Heart left ventricle (tissue), 16 donors: ENCODE data around the gene PLAA. TPM values are rescaled to one million over a fixed set of nuclear protein-coding genes. Genes with fewer than 3 reads are reported as not detected.
A peak's percentile ranks its signal among the peaks of the same experiment; 100 is the strongest.

Experiments
- ATAC-seq, 4 donors: fragments of 200-7000 bp; cut with Tn5 transposase; one replicate each; pipeline ENCODE4 v1.9.1; 2020 to 2022; ENCODE audit warnings: moderate library complexity in 4 of 4, mild to moderate bottlenecking in 3 of 4, moderate number of reproducible peaks in 1 of 4
- DNase-seq, 5 donors: peaks; one replicate each; pipeline ENCODE4 v3.0.0-alpha.2; 2020
- H3K27ac ChIP-seq, 12 donors: fragments of 200-600 bp; sonication (generic) in 4 of 12; one replicate each; pipeline versions ENCODE4 v1.5.0 to v1.8.0; 2016 to 2022; ENCODE audit warnings: mild to moderate bottlenecking in 2 of 12
- H3K27me3 ChIP-seq, 9 donors: fragments of 200-600 bp; sonication (generic) in 2 of 9; one replicate each; pipeline versions ENCODE4 v1.5.1 to v1.8.0; 2016 to 2022; ENCODE audit warnings: mild to moderate bottlenecking in 3 of 9
- H3K36me3 ChIP-seq, 9 donors: fragments of 200-600 bp; sonication (generic) in 2 of 9; one replicate each; pipeline versions ENCODE4 v1.5.0 to v1.8.0; 2018 to 2022; ENCODE audit warnings: mild to moderate bottlenecking in 2 of 9
- H3K4me1 ChIP-seq, 12 donors: fragments of 200-600 bp; sonication (generic) in 4 of 12; one replicate each; pipeline versions ENCODE4 v1.5.0 to v1.8.0; 2016 to 2022; ENCODE audit warnings: mild to moderate bottlenecking in 3 of 12
- H3K4me3 ChIP-seq, 12 donors: fragments of 200-600 bp; sonication (generic) in 4 of 12; one replicate each; pipeline versions ENCODE4 v1.5.0 to v1.8.0; 2017 to 2022; ENCODE audit warnings: mild to moderate bottlenecking in 9 of 12, moderate library complexity in 4 of 12
- H3K9me3 ChIP-seq, 12 donors: fragments of 200-600 bp; sonication (generic) in 4 of 12; one replicate each; pipeline versions ENCODE4 v1.5.0 to v1.8.0; 2016 to 2022; ENCODE audit warnings: mild to moderate bottlenecking in 1 of 12
- POLR2A ChIP-seq, 2 donors: fragments of 450-650 bp; IDR thresholded peaks; one replicate each; pipeline ENCODE4 v1.6.1; 2017; ENCODE audit warnings: antibody characterized with exemption in 2 of 2, mild to moderate bottlenecking in 2 of 2, moderate library complexity in 2 of 2
- WGBS, 4 donors: extraction: QIAGEN DNeasy Blood & Tissue Kit in 2 of 4; methylation state at CpG; one replicate each; pipeline versions ENCODE4 v1.1.5 to v1.1.7; 2013 to 2018; 5-methylcytosine and 5-hydroxymethylcytosine counted together
- intact Hi-C, 10 donors: fragments of 100-400 bp; cut with DNase I; formaldehyde crosslinking; loops; one replicate each; pipeline versions ENCODE4 v1.11.1 to v1.14.2; 2022
- polyA plus RNA-seq, 2 donors: library from polyadenylated mRNA; stranded (reverse); fragments of 200-250 nt; gene quantifications; one replicate each; pipeline ENCODE4 v1.2.3, GENCODE V29; 2013
- total RNA-seq, 9 donors: library from RNA; depleted of rRNA in 2 of 9; stranded (reverse); fragments of >200 nt in 2 of 9; fragmentation: NEBNext Ultra II Directional in 3 of 9; extraction: Animal tissue kit (Norgen Biotek cat#: 25700) in 3 of 9; gene quantifications; one replicate each; pipeline versions ENCODE4 v1.1.0 to v1.2.4, GENCODE V29; 2016 to 2023
- TF ChIP-seq, protein P1 (sequence below), 12 donors: fragments of 200-600 bp; sonication (generic) in 4 of 12; IDR thresholded peaks; one replicate each; pipeline versions ENCODE4 v1.5.0 to v1.8.0; 2018 to 2022; ENCODE audit warnings: antibody characterized with exemption in 12 of 12, mild to moderate bottlenecking in 5 of 12
- donor health status: ischemic (EF 13 %, LVEDD 7.1; RV severe dilation, severe dysfunction).
- donor health status: healthy with polysubstance abuse.
- donor health status: DM: no; HTN: yes; CAD: no.
- donor health status: DM: no; HTN: no; CAD: no.
- donor health status: ischemic (EF 25% LVEDD 6.9; RV normal size, moderate dysfunction).
- donor health status: ischemic (EF 25% LVEDD 5.7; RV mildly dilated, moderate dysfunction).
- donor health status: healthy.
- donor health status: DM: yes; HTN: yes; CAD: no.
- donor health status: ischemic (EF 35%, LVEDD 5.7; RV mildly dilated, moderate dysfunction).
- donor health status: nonischemic (EF 11% LVEDD 7.7; RV severe dilation, severe dysfunction).
- donor health status: DM: yes; HTN: yes; CAD: no.
- donor health status: PGD.
- donor health status: ischemic (EF 29% LVEDD 5.4; RV normal size, mild dysfunction).
- donor health status: nonischemic (EF 23%, LVEDD 6.1; RV moderate dilation, normal function).

PLAA gene
- total and polyA plus RNA-seq, 11 donors = 9.1 to 42.5 (median 32.4) TPM

DNA sequence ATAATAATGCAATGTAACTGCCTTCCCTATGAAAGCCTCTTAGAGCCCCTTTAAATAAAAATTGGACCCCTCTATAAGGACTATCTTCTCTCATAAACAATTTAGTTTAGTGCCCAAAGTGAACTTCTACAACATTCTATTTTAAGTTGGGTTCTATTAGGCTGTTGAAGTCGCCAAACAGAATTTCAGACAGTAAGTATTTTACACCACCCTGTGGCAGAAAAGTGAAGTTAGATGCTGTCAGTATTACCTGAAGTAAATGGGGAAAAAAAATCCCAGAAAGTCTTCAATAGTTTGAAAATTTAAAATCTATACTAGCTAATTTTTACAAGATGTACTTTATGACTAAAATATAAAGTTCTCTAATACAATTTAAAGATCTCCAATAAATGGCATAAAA is 84.0 kb downstream of the PLAA start:
- WGBS, 4 donors = 24 to 58% (median 54%) methylated on average over 1 of the region's 1 CpG
- Histone ChIP-seq H3K27ac (no peak overlapping the region), H3K9me3 (no peaks in the 10 kb centered on the region), H3K4me1 (no peaks in the 10 kb centered on the region), H3K36me3 (peaks cover 0 to 62% (median 32%) of the 10 kb centered on the region in 9 donors), H3K4me3 (no peak overlapping the region), H3K27me3 (no peaks in the 10 kb centered on the region)
- intact Hi-C loops = loop anchor here in 3 of 10 donors (5.0 to 10.0 kb wide), 2 partner anchors 118 to 121 kb away; no protein-coding TSS in a partner anchor
- ATAC-seq (no peak), DNase-seq (no peak)
- no peak for TF ChIP-seq POLR2A (IDR thresholded peaks at IDR 0.05)
- TF ChIP-seq, protein P1, sequence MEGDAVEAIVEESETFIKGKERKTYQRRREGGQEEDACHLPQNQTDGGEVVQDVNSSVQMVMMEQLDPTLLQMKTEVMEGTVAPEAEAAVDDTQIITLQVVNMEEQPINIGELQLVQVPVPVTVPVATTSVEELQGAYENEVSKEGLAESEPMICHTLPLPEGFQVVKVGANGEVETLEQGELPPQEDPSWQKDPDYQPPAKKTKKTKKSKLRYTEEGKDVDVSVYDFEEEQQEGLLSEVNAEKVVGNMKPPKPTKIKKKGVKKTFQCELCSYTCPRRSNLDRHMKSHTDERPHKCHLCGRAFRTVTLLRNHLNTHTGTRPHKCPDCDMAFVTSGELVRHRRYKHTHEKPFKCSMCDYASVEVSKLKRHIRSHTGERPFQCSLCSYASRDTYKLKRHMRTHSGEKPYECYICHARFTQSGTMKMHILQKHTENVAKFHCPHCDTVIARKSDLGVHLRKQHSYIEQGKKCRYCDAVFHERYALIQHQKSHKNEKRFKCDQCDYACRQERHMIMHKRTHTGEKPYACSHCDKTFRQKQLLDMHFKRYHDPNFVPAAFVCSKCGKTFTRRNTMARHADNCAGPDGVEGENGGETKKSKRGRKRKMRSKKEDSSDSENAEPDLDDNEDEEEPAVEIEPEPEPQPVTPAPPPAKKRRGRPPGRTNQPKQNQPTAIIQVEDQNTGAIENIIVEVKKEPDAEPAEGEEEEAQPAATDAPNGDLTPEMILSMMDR (IDR thresholded peaks at IDR 0.05) = peak in 4 of 12 donors; percentile 9 to 33 (median 24)

DNA sequence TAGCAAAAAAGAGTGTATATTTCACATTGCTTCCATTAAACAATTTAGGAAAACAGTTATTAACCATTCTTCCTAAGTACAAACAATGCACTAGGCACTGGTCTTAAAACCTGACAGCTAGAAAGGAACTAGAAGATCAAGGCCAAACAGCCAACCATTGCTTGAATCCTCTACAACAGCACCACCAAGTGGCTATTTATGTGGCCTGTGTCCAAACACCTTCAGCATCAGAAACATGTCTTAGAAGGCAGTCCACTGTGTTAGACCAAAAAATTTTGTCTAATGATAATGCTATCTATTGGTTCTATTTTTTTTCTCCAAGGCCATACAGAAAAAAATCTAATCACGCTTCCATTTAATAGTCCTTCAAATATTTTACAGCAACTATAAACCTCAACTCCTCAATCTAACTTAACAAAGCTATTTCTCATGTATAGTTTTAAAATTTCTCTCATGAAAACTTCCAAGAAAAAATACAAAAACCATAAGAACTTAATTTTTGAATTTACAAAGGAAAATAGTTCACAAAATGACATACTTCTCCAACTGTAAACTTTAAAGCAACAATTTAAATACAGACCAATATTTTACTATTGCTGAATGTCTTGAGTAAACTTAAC is 90.5 kb downstream of the PLAA start:
- no peak overlapping the region for H3K4me3 ChIP-seq
- ATAC-seq (no peak), DNase-seq (no peak)
- 85 to 97% (median 87%) methylated on average over 1 of the region's 1 CpG for WGBS, 4 donors
- no peak for TF ChIP-seq POLR2A (IDR thresholded peaks at IDR 0.05)
- TF ChIP-seq, protein P1 (IDR thresholded peaks at IDR 0.05) = peak in 7 of 12 donors; percentile 6 to 35 (median 26)
- no peaks in the 10 kb centered on the region for H3K27me3 ChIP-seq
- no peaks in the 10 kb centered on the region for H3K9me3 ChIP-seq
- H3K36me3 ChIP-seq = peaks cover 0 to 90% (median 40%) of the 10 kb centered on the region in 9 donors
- no peak overlapping the region for H3K27ac ChIP-seq
- peaks cover 0 to under 1% (median 0%) of the 10 kb centered on the region in 12 donors for H3K4me1 ChIP-seq
- intact Hi-C loops = loop anchor here in 1 of 10 donors (10.0 kb wide), 1 partner anchor 112 kb away; no protein-coding TSS in a partner anchor

Other genes with a start within 250 kb of the PLAA start
- 10 to 100 TPM in 1 of 9 donors, 1 to 10 TPM in 8; 4.8 to 10.8 (median 7.6) TPM for gene CAAP1, start 54.4 kb downstream of the PLAA start, total RNA-seq
- gene CAAP1, start 54.4 kb downstream of the PLAA start, polyA plus RNA-seq = 1 to 10 TPM; 5.5 to 6.8 TPM
- gene IFT74, start 9.2 kb upstream of the PLAA start, total RNA-seq = 10 to 100 TPM in 3 of 9 donors, 1 to 10 TPM in 6; 8.3 to 12.7 (median 9.6) TPM
- 10 to 100 TPM in 1 of 2 donors, 1 to 10 TPM in 1; 5.3 to 11.4 TPM for gene IFT74, start 9.2 kb upstream of the PLAA start, polyA plus RNA-seq
- not detected for gene LRRC19, start 58.4 kb upstream of the PLAA start, total RNA-seq
- gene LRRC19, start 58.4 kb upstream of the PLAA start, polyA plus RNA-seq = not detected
- gene TEK, start 162.0 kb upstream of the PLAA start, total RNA-seq = 10 to 100 TPM; 11.9 to 36.5 (median 19.2) TPM
- gene TEK, start 162.0 kb upstream of the PLAA start, polyA plus RNA-seq = 10 to 100 TPM in 1 of 2 donors, 1 to 10 TPM in 1; 6.4 to 17.7 TPM